Lower lobe of right lung (tissue), 2 donors: ENCODE measurements around the gene ITGB5. TPM values are rescaled to one million over a fixed set of nuclear protein-coding genes. Genes with fewer than 3 reads are reported as not detected.
"Not testable (repeated sequence)": the region's sequence is repeated elsewhere in the genome, so short reads cannot be mapped to it uniquely, and the experiment has no call there.

ENCODE experiments used
- ATAC-seq, 2 donors: fragments of 200-7000 bp; cut with Tn5 transposase; one replicate each; pipeline ENCODE4 v1.9.1; 2020 to 2022; ENCODE audit warnings: mild to moderate bottlenecking in 2 of 2, moderate library complexity in 2 of 2
- DNase-seq: peaks from one replicate; pipeline ENCODE4 v3.0.0-alpha.2; 2020
- H3K27ac ChIP-seq: fragments of 200-600 bp; one replicate; pipeline ENCODE4 v1.8.0; 2022
- H3K27me3 ChIP-seq: fragments of 200-600 bp; one replicate; pipeline ENCODE4 v1.8.0; 2022; ENCODE audit warnings: low read depth
- H3K36me3 ChIP-seq: fragments of 200-600 bp; one replicate; pipeline ENCODE4 v1.8.0; 2022; ENCODE audit warnings: mild to moderate bottlenecking
- H3K4me1 ChIP-seq: fragments of 200-600 bp; one replicate; pipeline ENCODE4 v1.8.0; 2022
- H3K4me3 ChIP-seq: fragments of 200-600 bp; one replicate; pipeline ENCODE4 v1.8.0; 2022; ENCODE audit warnings: mild to moderate bottlenecking
- H3K9me3 ChIP-seq: fragments of 200-600 bp; one replicate; pipeline ENCODE4 v1.8.0; 2022
- intact Hi-C: fragments of 100-400 bp; cut with DNase I; formaldehyde crosslinking; loops from one replicate; pipeline ENCODE4 v1.11.0; 2022
- total RNA-seq: library from RNA; stranded (reverse); fragmentation: NEBNext Ultra II Directional; extraction: Animal tissue kit (Norgen Biotek cat#: 25700); gene quantifications from one replicate; pipeline ENCODE4 v1.2.1, GENCODE V29; 2021
- TF ChIP-seq, protein P1 (sequence below): fragments of 200-600 bp; IDR thresholded peaks from one replicate; pipeline ENCODE4 v1.8.0; 2022; ENCODE audit warnings: antibody characterized with exemption, mild to moderate bottlenecking
- donor health status: DM: no; HTN: yes; CAD: no; lungs with severe emphysema.

The ITGB5 gene
- total RNA-seq, 1 donor from 2014 or later, result 93.1 TPM

DNA sequence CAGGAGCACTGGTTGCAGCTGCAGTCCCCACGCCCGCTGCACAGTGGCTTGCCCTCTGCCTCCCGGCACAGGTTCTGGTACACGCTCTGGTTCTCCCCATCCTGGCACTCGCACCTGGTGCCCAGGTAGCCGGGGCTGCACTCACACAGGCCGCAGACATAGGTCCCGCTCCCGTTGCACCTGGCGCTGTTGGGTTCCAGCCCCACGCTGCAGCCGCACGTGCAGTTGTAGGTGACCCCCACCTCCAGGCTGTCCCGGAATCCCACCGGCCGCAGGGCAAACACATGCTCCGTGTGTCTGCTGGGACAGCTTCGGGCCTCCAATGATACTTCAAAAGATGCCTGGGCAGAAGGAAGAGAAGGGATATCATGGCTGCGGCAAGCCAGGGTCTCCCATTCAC, 90.7 kb downstream of the ITGB5 start:
- intact Hi-C loops, result no loop called here
- Histone ChIP-seq H3K36me3 (peaks cover 24% of the 10 kb centered on the region), H3K27me3 (no peaks in the 10 kb centered on the region), H3K4me3 (no peak overlapping the region), H3K27ac (no peak overlapping the region), H3K9me3 (no peaks in the 10 kb centered on the region), H3K4me1 (peaks cover 19% of the 10 kb centered on the region)
- no peak for ATAC-seq
- TF ChIP-seq, protein P1, sequence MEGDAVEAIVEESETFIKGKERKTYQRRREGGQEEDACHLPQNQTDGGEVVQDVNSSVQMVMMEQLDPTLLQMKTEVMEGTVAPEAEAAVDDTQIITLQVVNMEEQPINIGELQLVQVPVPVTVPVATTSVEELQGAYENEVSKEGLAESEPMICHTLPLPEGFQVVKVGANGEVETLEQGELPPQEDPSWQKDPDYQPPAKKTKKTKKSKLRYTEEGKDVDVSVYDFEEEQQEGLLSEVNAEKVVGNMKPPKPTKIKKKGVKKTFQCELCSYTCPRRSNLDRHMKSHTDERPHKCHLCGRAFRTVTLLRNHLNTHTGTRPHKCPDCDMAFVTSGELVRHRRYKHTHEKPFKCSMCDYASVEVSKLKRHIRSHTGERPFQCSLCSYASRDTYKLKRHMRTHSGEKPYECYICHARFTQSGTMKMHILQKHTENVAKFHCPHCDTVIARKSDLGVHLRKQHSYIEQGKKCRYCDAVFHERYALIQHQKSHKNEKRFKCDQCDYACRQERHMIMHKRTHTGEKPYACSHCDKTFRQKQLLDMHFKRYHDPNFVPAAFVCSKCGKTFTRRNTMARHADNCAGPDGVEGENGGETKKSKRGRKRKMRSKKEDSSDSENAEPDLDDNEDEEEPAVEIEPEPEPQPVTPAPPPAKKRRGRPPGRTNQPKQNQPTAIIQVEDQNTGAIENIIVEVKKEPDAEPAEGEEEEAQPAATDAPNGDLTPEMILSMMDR, result no peak
- DNase-seq, result no peak

- Histone ChIP-seq H3K27ac (no peak overlapping the region), H3K27me3 (no peaks in the 10 kb centered on the region), H3K36me3 (peaks cover 24% of the 10 kb centered on the region), H3K4me1 (peaks cover 4% of the 10 kb centered on the region), H3K4me3 (no peak overlapping the region), H3K9me3 (no peaks in the 10 kb centered on the region)
- TF ChIP-seq, protein P1, result no peak
- ATAC-seq (no peak), DNase-seq (no peak)
- intact Hi-C loops, result no loop called here
Observed at GRCh38 chr3:124793054-124793739, 94.0 kb downstream of the ITGB5 start.

- Histone ChIP-seq H3K4me1 (peaks cover 4% of the 10 kb centered on the region), H3K27ac (no peak overlapping the region)
- TF ChIP-seq, protein P1, result no peak
Observed at GRCh38 chr3:124792341-124793040, 94.7 kb downstream of the ITGB5 start.

DNA sequence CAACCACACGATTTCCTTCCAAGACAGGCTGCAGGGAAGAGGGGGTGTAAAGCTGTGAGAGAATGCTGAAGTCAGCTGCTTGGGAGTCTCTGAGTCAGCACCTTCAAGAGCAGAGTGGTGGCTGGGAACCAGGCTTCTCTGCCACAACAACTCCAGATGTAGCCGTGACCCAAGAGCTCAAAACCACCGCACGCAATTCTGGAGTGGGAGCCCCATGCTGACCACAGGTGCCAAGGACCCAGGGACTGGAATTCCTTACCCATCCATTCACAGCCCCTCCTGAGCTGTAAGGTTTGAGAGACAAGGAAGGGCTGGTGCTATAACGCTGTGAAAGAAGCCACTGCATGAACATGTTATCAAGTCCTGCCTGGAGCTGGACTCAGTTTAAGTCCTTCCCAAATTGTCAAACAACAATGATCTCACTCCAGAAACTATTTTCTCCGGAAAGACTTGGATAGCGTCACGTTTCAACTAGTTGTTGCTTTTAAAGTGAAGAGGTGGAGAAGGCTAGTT, 95.5 kb downstream of the ITGB5 start:
- Histone ChIP-seq H3K36me3 (peaks cover 20% of the 10 kb centered on the region), H3K27me3 (no peaks in the 10 kb centered on the region), H3K4me1 (peaks cover 10% of the 10 kb centered on the region), H3K9me3 (no peaks in the 10 kb centered on the region), H3K4me3 (no peak overlapping the region), H3K27ac (peak overlapping the region; percentile 49)
- peak; percentile 80 to 81 for ATAC-seq
- intact Hi-C loops, result no loop called here
- TF ChIP-seq, protein P1, result no peak
- DNase-seq, result no peak

More at GRCh38 chr3:124792341-124793040, 94.7 kb downstream of the ITGB5 start:
- no peak for ATAC-seq
- no peaks in the 10 kb centered on the region for H3K27me3 ChIP-seq
- no peak overlapping the region for H3K4me3 ChIP-seq
- intact Hi-C loops, result no loop called here
- no peak for DNase-seq
- peaks cover 24% of the 10 kb centered on the region for H3K36me3 ChIP-seq
- no peaks in the 10 kb centered on the region for H3K9me3 ChIP-seq

- Histone ChIP-seq H3K4me1 (peaks cover 16% of the 10 kb centered on the region), H3K9me3 (no peaks in the 10 kb centered on the region), H3K27ac (peak overlapping the region; percentile 49), H3K27me3 (no peaks in the 10 kb centered on the region), H3K4me3 (no peak overlapping the region), H3K36me3 (peaks cover 15% of the 10 kb centered on the region)
- no peak for ATAC-seq
- DNase-seq, result no peak
- TF ChIP-seq, protein P1, result no peak
- intact Hi-C loops, result no loop called here
Observed at GRCh38 chr3:124791142-124791541, 96.0 kb downstream of the ITGB5 start.

GRCh38 chr3:124789103-124789502, 98.1 kb downstream of the ITGB5 start:
- H3K4me3 ChIP-seq, H3K9me3 ChIP-seq, intact Hi-C loops, ATAC-seq, H3K27ac ChIP-seq, H3K27me3 ChIP-seq, DNase-seq, H3K36me3 ChIP-seq: not testable (repeated sequence)
- peaks cover 20% of the 10 kb centered on the region for H3K4me1 ChIP-seq
